ENCODE measurements around the gene ZCCHC3.

Gene ZCCHC3

DNA sequence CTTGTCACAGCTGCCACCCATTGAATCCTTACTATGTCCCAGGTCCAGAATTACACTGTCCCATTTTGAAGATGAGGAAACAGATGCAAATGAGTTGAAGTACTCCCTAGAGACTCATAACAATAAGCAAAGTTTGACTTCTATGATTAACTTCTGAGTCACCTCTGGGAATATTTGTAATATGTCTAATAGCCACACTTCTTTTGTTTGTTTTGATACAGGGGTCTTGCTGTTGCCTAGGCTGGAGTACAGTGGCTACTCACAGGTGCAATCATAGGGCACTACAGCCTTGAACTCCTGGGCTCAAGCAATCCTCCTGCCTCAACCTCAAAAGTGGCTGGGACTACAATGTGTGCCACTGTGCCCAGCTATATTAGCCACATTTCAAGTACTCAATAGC is 16.6 kb downstream of the ZCCHC3 start:
- no peak for TF ChIP-seq GATA3 (IDR thresholded peaks at IDR 0.05; ENCODE audit: low read depth, low read length)
- no peak for TF ChIP-seq GATA2 (IDR thresholded peaks at IDR 0.05; ENCODE audit: low read depth, low read length)

DNA sequence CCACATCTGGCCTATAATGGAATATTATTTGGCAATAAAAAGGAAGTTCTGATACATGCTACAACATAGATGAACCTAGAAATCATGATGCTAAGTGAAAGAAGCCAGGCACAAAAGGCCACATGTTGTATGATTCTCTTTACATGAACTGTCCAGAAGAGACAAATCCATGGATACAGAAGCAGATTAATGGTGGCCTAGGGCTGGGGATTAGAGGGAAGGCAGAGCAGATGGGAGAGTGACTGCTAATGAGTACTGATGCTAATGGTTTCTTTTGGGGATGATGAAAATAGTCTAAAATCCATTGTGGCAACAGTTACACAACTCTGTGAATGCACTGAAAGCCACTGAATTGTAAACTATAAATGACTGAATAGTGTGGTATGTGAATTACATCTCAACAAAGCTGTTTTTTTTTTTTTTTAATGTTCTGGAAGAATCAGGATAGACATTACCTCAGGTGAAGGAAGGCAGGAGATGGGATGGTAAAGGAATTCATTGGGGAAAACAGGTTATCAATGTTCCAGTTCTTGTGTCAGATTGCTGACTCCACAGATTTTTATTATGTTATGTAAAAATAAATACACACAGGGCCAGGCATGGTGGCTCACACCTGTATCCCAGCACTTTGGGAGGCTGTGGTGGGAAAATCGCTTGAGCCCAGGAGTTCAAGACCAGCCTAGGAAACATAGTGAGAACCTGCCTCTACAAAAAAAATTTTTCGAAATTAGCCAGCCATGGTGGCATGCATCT is 19.1 kb downstream of the ZCCHC3 start:
- TF ChIP-seq GATA3 (IDR thresholded peaks at IDR 0.05; ENCODE audit: low read depth, low read length) (no peak), GATA2 (IDR thresholded peaks at IDR 0.05; ENCODE audit: low read depth, low read length) (no peak)

DNA sequence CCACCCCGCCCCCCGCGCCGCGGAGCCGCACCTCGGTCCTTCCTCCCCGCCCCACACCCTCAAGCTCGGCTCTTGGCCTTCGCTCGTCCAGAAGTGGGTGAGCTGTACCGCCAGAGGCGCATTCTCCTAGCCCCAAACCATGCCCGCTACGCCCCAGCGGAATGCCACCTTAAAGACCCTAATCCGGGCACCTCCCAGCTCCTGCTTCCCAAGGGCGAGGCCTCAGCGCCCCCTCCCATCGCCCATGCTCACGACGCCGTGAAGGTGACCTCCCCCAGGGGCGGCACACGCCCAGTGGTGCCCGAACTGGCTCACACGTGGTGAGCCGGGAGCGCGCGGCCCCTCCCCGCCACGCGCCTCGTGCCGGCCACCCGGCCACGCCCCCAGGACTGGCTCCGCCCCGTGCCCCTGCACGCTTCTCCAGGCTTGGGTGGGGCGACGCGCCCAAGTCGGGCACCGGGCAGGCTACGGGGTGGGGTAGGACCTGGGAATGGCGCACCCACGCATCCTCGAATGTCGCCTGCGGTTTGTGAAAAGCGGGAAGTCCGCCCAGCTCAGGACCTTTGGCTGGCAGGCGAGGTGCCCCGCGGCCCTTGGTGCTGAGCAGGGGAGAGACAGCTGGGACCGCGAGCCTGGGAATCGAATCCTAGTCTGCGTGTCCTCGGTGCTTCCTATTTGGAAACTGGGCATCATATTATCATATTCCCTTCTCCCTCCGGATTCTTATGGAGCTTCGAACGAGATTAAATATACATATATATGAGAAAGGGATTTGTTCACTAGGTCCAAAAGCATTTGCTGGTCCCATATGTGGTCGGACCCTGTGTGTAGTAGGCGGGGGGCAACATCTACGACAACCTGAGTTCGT is 27.0 kb downstream of the ZCCHC3 start:
- no peak for TF ChIP-seq GATA3 (IDR thresholded peaks at IDR 0.05; ENCODE audit: low read depth, low read length)
- TF ChIP-seq GATA2 (IDR thresholded peaks at IDR 0.05; ENCODE audit: low read depth, low read length): no peak

DNA sequence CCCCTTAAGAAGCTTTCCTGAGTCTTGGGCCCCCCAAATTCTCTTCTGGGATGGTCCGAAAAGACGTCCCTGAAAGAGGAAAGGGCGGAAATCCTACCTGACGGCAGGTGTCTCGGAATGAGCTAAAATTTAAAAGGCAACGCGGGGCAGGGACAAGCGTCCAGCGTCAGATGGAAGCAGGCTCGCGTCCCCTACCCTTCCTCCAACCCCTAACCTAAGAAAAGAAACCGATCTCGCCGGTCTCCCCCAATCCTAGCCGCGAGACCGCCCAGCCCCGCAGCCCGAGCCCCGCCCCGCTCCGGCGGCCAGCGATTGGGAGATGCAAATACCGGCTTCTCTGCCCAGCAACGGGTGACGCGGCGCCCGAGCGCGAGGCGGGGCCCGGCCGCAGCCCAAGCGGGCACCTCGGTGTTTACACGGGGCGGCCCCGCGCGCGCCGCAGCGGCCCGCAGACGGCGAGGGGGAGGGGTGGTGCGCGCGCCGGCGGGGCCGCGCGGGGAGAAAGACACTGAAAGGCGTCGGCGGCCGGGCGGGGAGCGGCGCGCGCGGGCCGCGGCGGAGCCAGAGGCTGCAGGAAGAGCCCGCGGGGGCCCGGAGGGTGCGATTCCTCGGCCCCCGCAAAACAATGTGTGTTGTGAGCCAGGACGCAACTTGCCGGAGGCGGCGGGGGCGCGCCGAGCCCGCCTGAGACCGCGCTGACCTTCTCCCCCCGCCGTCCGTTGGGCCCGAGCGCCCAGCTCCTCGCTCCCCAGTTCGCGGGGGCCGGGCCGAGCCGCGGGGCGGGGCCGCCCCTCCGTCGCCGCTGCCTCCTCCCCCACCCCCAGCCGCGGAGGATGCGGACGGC is 27.9 kb downstream of the ZCCHC3 start, which contains the start of gene SOX12:
Gene SOX12, plus strand, starts transcription at position 508 of the 844 bp plus-strand sequence. CDS start 373 bp downstream, outside the sequence.
- TF ChIP-seq GATA2 (IDR thresholded peaks at IDR 0.05; ENCODE audit: low read depth, low read length) (no peak), GATA3 (IDR thresholded peaks at IDR 0.05; ENCODE audit: low read depth, low read length) (no peak)

DNA sequence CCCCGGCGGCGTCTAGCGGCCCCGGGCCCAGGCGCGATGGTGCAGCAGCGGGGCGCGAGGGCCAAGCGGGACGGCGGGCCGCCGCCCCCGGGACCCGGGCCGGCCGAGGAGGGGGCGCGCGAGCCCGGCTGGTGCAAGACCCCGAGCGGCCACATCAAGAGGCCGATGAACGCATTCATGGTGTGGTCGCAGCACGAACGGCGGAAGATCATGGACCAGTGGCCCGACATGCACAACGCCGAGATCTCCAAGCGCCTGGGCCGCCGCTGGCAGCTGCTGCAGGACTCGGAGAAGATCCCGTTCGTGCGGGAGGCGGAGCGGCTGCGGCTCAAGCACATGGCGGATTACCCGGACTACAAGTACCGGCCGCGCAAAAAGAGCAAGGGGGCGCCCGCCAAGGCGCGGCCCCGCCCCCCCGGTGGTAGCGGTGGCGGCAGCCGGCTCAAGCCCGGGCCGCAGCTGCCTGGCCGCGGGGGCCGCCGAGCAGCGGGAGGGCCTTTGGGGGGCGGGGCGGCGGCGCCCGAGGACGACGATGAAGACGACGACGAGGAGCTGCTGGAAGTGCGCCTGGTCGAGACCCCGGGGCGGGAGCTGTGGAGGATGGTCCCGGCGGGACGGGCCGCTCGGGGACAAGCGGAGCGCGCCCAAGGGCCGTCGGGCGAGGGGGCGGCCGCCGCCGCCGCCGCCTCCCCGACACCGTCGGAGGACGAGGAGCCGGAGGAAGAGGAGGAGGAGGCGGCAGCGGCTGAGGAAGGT is 28.7 kb downstream of the ZCCHC3 start:
- TF ChIP-seq GATA3 (IDR thresholded peaks at IDR 0.05; ENCODE audit: low read depth, low read length) (no peak), GATA2 (IDR thresholded peaks at IDR 0.05; ENCODE audit: low read depth, low read length) (no peak)

DNA sequence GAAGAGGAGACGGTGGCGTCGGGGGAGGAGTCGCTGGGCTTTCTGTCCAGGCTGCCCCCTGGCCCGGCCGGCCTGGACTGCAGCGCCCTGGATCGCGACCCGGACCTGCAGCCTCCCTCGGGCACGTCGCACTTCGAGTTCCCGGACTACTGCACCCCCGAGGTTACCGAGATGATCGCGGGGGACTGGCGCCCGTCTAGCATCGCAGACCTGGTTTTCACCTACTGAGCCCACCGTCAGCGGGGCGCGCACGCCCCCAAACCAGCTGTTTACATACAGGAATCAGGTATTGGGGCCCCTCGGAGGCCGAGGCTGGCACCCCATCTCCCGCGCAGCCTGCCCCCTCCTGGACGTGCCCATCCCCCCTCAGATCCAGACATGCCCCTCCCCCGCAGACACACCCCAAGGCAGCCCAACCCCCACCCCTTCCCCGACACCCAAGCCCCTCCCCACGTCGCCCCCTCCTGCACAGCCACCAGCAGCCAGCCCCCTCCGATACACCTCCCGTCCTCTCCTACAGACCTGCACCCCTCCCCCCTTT is 29.3 kb downstream of the ZCCHC3 start:
- TF ChIP-seq GATA3 (IDR thresholded peaks at IDR 0.05; ENCODE audit: low read depth, low read length): no peak
- no peak for TF ChIP-seq GATA2 (IDR thresholded peaks at IDR 0.05; ENCODE audit: low read depth, low read length)

DNA sequence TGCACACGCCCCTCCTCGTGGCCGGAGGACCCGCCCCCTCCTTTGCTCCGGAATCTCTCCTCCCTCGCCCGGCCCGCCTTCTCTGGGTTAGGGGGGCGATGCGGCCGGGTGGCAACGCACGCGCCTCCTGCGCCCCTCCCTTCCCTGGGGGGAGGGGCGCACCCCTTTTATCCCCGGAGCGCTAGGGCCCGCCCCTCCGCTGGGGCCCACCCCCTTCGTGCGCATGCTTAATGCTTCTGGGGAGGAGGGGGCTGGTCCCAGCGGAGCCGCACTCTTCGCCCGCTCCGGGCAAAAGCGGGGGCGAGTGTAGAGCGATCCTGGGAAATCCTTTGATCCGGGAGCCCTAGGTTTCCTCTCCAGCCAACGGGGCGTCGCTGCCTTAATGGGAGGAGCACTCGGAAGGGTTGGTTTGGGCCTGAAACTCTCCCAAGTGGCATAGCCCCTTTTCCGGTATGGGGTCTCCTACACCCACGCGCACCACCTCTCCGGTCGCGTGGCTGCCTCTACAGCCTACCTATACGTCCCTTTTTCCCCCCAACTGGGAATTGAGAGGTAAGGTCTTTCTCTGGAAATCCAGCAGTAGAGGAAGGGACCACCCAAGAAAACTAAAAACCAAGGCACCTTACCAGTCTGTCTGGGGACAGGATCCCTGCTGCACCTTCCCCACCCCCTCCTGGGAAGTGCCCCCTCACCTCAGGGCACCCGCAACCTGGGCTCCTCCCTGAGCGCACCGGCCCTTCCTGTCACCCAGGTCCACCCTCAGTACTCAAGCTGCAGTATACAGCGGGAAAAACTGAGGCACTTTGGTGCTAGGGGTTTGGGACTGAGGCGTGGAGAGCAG is 30.0 kb downstream of the ZCCHC3 start:
- TF ChIP-seq GATA2 (IDR thresholded peaks at IDR 0.05; ENCODE audit: low read depth, low read length) (no peak), GATA3 (IDR thresholded peaks at IDR 0.05; ENCODE audit: low read depth, low read length) (no peak)

DNA sequence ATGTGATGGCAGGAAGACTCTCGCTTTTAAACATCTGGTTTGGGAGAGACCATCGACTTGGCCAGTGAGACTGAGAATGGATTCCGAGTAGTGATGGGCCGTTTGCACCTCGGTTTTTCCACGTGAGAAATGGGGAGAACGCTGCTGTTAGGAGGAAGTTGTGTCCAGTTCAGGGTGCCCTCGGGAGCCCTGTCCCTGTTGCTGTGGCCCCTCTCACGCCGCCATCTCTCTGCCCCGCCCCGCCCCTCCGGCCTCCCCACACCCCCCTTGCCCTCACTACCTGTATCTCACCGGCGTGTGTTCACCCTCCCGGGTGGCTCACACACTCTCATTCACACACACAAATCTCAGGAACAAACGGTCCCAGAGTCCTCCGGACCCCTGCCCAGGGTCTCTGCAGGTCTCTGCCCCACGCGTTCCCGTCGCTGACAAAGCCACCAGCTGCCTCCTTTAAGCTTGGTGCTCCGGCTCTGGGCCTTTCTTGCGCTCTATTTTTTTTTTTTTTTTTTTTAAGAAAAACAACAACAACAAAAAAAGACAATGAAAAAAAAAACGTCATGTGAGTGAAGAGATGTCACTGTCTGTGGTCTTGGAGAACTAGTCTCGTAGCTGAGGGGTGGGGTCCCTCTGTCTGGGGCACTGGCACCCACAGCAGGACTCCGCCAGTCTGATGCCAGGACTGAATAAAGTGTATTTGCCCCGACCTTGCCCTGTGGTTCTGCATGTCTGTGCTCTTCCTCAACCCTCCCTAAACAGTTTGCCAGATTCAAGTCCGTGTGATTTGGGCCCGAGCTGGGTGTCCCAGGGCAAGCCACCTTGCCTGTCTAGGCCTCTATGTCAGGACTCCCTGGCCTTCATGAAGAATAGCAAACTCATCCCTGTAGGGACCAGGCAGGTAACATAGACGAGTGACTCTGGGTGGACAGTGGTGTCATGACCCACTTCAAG is 30.9 kb downstream of the ZCCHC3 start:
- TF ChIP-seq GATA3 (IDR thresholded peaks at IDR 0.05; ENCODE audit: low read depth, low read length): no peak
- TF ChIP-seq GATA2 (IDR thresholded peaks at IDR 0.05; ENCODE audit: low read depth, low read length): no peak

DNA sequence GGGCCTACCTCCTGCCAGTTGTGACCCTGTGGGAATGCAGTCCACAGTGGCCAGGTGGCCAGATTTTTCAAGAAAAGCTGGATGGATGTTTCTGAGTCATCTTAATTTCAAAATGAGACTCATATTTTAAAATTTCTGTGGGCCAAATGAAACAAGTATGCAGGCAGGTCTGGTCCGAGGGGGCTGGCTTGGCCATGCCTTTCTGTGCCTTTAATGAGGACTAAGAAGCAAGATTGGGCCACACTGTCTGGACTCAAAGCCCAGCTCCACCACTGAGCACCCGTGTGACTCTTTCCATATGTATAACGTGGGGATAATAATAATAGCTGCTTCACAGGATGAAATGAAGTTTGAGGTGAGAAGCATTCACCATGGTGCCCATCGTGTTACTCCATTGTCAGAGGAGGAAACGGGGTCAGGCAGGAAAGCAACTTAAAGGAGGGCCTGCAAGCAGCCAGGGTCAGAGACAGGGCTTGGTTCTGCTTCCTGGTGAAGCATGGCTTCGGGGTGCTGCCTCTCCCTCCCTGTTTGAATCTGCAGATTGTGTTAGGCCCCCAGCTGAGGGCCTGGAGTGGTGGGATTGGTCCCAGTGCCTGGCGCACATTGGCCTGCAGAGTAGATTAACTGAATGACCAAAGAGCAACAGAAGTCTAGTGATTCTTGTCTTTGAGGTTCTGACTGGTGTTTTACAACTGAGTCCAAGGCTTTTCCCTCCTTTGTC is 31.8 kb downstream of the ZCCHC3 start:
- TF ChIP-seq GATA3 (IDR thresholded peaks at IDR 0.05; ENCODE audit: low read depth, low read length): no peak
- TF ChIP-seq GATA2 (IDR thresholded peaks at IDR 0.05; ENCODE audit: low read depth, low read length): no peak

DNA sequence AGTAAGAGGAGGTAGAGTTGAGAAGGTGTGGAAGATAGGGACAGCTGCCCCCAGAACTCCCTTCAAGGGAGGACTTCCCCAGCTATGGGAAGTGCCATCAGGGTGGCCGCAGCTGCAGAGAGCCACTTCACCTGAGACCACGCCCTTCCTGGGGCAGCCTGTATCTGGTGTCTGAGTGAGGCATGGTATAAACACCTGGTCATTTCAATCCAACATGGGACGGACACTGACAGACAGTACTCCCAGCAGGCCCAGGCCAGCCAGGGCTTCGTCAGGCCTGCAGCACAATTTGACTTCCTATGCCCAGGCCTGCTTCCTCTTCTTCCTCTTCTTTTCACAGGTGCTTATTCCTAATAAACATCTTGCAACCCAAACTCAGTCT is 32.5 kb downstream of the ZCCHC3 start:
- TF ChIP-seq GATA2 (IDR thresholded peaks at IDR 0.05; ENCODE audit: low read depth, low read length): no peak
- TF ChIP-seq GATA3 (IDR thresholded peaks at IDR 0.05; ENCODE audit: low read depth, low read length): no peak

Data from SH-SY5Y (cell line).